SH-SY5Y (cell line): ENCODE data around the gene EDNRB.

Source experiments
- GATA2 ChIP-seq: IDR thresholded peaks from 2 replicates; pipeline ENCODE4 v1.6.1; 2011; ENCODE audit warnings: mild to moderate bottlenecking, low read depth, low read length
- GATA3 ChIP-seq: IDR thresholded peaks from 2 replicates; pipeline ENCODE4 v1.6.1; 2011; ENCODE audit warnings: low read depth, mild to moderate bottlenecking, low read length, moderate library complexity

DNA sequence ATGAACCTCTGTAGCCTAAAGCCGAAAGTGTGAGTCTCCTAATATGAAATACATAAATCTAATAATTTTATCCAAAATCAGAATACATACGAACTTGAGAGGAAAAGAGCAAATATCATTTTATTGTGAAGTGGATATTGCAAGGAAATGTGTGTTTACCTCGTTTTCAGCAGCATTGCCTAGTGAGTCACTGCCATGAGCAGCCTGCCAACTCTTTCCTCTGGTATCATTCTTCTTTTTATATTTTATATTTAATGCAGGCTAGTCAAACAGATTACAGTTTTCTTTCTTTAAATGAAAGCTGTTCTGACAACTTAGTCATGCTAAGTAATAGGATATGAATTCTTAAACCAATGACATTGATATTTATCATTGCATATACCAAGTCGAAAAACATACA is 44.2 kb downstream of the EDNRB start:
- no peak for TF ChIP-seq GATA3
- no peak for TF ChIP-seq GATA2
